Measurements from ENCODE around the gene DNPH1.

Gene DNPH1

DNA sequence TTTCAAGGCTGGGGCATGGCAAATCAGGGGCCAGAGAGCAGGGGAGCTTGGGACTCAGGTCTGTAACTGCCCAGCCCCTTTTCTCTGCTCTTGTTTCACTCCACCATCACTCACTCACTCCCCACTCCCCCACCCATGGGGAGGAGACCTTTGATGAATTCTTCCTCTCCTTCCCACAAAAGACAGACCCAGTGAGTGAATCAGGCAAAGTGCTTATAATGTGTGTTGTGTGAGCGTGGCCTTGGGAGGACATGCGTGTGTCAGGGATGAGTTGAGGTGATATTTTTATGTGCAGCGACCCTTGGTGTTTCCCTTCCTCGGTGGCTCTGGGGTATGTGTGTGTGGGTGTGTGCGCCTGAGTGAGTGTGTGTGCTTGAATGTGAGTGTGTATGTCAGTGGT is 48.3 kb downstream of the DNPH1 start:
- FAIRE-seq = no peak

DNA sequence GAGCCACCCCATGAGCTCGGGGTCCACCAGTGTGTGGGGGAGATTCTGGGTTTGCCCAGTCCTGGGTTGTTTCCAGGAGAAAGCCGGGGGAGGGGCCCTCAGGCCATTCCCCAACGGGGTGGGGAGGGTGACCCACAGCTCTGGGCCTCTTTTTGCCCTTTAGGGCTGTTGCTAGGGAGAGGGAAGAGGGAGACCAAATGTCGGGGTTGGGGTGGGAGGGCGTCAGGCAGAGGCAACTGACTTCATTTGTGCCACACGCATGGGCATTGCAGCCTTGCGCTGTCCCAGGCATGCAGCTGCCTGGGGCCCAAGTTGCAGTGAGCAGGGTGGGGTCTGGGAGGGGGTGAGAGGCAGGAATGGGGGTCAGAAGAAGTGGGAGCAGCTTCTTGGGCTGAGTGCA is 49.2 kb downstream of the DNPH1 start:
- no peak for FAIRE-seq

DNA sequence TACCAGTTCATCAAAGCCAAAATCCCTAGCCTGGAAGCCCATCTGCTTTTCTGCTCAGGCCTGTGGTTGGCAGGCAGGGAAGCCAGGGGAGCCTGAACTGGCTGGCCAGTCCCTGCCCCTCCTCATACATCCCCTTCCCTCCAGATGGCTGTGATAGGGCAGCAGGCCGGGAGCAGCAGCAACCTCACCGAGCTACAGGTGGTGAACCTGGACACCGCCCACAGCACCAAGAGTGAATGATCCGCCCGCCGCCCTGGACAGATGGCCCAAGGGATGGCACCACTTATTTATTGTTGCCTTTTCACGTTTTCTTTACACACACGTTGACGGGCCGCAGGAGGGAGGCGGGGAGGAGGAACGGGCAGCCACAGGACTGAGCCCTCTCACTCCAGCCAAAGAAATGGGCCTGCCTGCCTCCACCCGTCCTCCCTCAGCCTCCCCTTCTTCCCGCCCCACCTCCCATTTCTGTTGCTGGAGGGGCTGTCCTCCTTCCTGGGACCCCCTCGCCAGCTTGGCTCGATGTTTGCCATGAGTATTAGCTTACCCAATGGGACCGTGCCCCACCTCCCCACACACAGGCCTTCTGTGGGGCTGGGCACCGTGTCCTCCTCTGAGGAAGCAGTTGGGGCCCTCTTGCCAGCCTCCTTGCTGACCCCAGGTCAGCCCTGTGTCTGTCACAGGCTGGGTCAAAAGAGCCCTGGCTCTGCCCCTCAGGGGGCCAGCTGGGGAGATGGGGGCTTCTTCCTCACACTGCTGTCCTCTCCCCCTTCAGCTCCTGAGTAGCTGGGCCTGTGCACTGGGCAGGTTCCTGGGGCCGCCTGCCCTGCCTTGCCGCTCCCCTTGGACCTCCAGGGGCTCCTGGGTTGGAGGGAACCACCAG is 50.1 kb downstream of the DNPH1 start:
- FAIRE-seq = no peak

DNA sequence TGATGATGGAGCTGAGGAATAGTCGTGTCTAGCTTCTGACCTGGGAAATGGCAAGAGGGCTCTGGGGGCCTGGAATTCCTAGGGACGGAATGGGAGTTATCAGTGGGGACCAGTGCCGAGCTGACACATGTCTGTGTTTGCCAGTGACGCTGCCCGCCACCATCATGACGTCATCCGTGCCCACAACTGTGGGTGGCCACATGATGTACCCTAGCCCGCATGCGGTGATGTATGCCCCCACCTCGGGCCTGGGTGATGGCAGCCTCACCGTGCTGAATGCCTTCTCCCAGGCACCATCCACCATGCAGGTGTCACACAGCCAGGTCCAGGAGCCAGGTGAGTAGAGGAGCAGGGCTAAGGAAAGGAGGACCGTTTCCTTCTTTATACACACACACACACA is 51.1 kb downstream of the DNPH1 start:
- no peak for FAIRE-seq

DNA sequence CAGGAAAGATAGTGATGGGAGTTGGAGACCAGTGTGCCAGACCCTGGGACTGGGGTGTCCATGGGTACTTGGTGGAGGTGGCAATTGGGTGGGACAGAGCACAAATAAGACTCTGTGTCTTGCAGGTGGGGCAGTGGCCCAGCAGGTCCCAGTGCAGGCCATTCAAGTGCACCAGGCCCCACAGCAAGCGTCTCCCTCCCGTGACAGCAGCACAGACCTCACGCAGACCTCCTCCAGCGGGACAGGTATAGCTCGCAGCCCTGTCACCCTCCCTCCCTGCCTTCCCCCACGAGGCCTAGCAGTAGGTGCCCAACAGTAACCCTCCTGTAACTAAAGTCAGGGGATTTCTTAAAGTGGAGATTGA is 52.9 kb downstream of the DNPH1 start:
- no peak for FAIRE-seq

DNA sequence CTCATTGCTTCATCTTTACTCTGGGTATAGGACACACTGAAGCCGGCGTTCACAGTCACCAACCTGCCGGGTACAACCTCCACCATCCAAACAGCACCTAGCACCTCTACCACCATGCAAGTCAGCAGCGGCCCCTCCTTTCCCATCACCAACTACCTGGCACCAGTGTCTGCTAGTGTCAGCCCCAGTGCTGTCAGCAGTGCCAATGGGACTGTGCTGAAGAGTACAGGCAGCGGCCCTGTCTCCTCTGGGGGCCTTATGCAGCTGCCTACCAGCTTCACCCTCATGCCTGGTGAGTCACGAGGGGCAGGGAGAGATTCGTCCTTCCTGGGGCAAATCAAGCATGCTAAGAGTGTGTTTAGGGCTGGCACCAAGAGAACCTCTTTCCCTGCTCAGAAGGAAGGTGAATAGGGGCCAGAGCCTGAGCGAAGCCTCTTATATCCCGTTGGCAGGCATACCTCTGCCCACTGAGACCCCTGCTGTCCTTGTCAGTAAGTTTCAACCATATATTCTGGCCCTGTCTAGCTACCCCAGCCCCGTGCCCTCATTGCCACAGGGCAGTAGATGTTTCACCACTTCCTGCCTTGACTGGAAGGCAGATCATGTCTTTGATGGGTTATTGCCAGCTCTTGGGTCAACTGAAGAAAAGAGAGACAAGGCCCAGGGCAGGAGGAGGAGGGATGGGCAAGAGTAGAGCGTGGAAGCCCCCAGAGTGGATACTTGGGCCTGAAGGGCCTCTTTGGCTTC is 53.4 kb downstream of the DNPH1 start:
- FAIRE-seq = no peak
